GM21528 (cell line): ENCODE measurements around the gene TMEM140.

Experiments used
- ATAC-seq: cut with Tn5 transposase; IDR thresholded peaks from one replicate; pipeline ENCODE4 v1.9.1; 2021; ENCODE audit warnings: mild to moderate bottlenecking, moderate library complexity; ENCODE audit not compliant: unreplicated experiment, low FRiP score

The TMEM140 gene

DNA sequence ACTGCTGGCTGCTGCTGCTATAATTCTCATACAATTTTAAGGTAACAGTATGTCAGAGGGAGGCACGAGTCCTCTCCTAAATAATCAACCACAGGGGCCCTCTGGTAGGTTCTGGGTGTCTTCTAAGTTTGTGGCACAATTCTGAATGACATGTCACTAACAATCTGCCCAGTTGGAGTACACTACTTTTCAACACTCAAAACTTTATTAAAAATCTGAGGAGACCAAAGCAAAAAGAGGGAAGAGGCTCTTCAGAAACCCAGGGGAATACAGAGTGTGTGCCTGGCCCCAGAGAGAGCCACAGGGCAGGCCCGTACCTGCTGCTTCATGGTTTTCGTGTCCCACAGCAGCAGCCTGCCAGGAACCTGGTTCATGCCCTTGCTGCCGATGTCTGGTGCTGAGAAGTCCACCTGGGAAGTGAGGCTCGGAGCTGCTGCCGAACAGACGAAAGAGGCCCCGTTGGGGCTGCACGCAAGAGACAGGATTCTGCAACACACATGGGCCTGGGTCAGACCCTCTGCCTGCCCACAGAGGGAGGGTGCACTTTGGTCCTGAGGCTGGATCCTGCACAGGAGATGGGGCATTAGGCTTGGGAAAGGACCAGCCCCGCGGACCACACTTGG is 45.2 kb downstream of the TMEM140 start:
- no peak for ATAC-seq

DNA sequence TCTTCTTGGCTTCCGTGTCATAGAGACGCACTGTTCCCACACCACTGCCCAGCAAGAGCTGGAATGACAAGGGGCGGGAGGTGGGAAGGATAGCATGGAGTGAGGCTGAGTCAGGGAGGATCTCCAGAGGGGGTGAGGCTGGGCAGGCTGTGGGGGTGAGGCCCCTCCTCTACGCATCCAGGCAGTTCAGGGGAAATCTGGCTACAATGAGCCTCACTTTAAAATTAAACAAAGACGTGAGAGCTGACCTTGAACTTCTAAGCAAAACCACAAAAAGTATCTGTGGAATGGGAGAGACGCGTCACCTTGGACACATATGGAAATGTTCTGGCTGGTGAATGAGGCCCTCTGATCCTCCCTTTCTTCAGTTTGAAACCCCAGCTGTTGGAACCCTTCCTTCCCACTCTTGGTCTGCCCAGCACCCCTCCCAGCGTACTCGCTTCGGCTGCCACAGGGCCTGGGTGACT is 45.8 kb downstream of the TMEM140 start:
- no peak for ATAC-seq

DNA sequence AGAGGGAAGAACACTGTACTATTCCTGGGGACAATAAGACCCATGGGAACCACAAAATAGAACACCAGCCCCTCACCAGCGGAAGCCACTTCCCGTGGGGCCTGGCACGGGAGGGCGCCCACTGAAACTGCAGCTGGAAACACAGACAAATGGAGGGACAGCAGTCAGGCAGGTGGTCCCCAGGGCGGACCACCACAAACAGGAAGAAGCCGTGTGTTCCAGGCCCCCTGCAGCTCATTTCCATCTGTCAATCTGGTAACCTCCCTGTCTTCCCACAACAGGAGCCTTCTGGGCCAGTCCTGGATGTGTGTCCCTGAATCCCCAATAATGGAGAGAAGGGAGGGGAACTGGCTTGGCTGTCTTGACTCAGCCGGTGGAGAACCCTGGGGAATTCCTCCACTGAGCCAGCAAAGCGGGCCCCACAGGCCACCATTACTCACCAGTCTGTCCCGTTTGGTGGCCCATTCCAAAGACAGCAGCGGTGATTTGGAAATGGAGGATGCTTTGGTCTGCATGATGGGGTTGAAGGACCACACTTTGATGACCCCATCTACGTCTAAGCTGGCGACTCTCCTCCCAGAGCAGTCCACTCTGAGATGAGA is 46.7 kb downstream of the TMEM140 start:
- no peak for ATAC-seq

DNA sequence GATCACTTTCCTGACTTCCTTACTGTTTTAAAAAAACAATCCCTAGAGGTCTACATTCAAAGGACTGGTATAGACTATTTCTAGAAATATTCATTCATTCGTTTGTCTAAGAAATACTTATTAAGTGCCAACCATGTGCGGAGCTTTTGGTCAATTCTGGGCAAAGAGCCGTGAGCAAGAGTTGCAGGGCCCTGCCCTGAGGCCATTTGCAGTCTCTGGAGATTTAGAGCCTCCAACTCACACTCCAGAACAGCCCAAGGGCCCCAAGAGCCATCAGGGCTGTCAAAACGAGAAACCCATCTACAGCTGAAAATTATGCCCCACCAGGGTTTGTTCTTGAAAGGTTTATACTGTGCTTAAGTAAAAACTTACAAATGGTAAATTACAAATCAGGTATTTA is 47.3 kb downstream of the TMEM140 start:
- ATAC-seq = no peak

DNA sequence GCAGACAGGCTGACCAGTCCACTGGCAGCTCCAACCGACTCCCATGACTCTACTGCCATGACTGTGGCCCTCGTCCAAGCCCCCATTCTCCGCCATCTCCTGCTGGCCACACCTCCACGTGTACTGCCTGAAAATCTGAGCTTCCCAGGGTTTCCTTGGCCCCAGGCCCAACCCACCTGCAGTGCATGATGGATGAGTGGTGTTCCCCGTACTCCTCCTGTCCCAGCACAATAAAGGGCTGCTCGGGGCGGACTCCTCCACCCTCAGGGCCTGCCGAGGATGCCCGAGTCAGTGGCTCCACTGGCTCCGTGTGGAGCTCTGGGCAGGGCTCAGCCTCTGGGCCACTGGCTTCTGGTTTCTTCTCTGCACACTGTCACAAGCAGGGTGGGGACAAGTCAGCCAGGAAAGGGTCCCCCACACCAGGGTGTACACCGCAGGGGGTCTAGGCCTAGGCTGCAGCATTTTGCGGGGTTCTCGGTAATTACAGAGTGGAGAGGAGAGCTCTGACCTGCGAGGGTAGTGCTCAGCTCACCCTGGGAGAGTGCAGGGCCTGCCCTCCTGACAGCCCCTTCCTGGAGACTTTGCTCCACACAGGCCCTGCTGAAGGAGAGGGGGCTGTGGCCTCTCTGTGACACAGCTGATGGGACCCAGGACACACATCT is 48.2 kb downstream of the TMEM140 start:
- no peak for ATAC-seq

DNA sequence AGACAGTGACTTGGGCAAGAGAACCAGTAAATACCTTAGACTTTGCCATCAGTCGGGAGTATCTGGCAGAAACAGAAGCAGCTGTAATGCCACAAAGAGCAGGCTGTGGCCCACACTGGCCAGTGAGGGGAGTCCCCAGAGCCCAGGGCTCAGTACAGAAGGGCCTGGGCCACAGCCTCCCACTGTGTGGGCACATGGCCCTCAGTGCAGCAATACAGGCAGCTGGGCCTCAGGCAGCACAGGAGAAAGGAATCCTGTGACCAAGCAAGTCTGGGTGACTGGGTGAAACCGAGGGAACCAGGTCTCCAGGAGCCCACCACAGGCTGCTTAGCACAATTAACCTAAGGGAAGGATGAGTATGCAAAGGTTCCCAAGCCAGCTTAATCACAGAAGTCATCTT is 49.5 kb downstream of the TMEM140 start:
- no peak for ATAC-seq

DNA sequence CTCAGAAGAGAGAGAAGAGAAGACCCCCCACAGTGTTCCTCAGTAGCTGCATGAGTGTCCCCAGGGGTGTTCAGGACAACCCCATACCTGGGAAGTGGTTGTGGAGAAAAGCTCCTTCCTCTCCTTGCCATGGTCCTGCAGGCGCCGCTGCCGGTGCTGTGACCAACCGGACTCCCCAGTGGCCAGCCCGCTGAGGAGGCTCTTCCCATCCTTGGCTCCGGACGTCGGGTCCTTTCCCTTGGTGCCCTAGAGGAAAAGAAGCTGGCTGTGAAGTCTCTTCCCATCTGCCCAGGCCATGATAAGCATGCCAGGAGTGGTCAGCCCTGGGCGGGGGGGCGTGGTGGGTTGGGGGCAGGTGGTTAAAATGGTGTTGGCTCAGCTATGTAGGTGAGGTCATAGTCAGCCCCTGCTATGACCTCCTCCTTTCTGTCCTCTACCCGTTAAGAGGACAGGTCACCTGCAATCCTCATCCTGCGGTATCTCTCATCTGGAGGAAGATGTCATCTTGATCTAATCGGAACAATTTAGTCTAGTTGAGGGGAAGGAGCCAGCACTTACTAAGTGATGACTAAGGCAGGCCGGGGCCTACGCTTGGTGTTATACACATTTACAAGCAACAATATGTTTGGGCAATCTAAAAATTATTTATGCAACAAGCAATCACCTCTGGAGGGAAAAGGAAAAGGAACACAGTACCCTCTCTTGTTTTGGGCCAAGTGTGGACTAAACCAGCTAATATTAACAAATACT is 50.2 kb downstream of the TMEM140 start:
- ATAC-seq = no peak

DNA sequence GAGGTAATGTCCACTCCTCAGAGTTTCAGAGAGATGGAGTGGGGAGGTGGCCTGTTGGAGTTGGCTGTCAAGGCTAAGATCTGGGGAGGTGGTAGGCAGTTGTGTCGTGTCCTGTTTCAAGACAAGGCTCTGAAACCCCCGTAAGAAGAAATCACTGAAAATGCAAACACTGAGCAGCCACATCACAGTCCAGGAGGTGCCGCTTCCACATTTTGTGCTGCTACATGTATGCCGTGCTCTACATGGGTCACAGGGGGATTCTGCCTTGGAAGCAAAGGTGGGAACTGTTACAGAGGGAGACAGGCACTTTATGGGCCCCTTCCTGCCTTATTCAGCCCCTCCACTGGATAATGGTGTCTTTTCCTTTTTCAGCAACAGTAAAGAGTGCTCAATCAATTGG is 51.6 kb downstream of the TMEM140 start:
- ATAC-seq = no peak

DNA sequence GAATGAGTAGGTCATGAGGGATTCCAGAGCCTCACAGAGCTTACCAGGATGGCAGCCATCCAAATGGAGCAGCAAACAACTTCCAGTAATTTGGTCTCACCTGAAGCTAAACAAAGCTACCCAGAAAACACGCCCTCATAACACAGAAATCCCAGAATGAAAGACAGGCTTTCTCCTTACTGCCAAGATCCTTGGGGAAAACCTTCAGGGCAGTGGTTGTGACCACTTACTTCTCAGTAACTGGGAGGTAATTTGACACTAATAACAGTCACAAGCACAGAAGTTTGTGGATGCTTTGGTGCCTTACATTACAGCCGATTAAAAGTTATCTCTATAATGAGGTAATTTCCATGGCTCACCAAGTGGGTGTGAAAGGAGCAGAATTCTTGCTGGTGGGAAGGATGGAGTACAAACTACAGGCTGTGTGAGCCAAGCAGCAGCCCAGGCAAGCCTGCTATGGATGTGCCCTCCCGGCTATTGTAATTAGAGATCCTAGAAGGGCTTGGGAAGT is 53.0 kb downstream of the TMEM140 start:
- no peak for ATAC-seq

DNA sequence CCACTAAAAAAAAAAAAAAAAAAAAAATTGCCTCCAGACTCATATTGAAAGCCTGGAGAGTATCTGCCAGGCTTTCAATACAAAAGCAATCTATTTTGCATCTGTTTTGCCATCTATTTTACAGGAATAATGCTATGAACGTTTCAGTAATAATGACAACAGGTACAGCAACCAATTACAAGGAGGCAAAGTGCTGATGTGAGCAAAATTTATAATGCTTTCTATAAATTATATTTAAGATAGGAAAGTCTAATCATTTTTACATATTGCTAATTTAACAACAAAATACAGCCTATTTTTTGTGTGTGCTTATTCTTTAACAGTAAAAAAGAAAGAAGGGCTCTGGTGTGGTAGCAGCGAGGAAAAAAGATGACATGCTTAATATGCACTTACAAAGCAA is 53.5 kb downstream of the TMEM140 start:
- ATAC-seq = no peak

DNA sequence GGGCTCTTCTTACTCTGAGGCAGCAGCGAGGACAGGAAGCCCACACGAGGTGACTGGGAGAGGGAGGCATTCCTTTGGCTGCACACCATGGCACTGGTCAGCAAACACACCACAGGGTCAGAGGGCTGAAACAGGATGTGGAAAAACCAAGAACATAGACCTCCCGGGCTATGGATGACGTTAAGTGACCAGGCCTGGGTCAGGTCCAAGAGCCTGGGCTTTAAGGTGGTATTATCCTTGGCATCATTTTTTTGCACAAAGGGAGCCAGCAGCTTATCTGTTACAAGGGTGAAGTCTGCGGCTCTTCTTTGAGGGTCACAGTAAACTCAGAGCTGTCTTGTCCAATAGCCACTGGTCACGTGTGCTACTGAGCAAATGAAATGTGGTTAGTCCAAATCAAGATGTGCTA is 56.5 kb downstream of the TMEM140 start:
- ATAC-seq = no peak

DNA sequence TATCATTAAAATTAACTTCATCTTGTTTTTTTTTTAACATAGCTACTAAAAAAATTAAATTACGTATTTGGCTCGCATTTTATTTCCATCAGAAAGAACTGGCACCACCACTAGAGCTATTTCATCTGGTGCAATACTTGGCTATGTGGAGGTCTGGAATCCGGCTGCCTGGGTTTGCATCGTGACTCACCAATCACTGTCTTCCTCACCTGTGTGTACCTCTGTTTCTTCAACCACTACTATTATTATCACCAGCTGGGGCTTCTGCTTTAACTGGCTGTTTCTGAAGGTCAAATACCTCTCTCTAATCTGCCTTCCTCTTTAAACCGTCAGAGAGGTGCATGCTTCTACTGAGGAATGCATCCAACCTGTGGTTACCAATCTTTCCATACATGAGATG is 57.0 kb downstream of the TMEM140 start:
- no peak for ATAC-seq

DNA sequence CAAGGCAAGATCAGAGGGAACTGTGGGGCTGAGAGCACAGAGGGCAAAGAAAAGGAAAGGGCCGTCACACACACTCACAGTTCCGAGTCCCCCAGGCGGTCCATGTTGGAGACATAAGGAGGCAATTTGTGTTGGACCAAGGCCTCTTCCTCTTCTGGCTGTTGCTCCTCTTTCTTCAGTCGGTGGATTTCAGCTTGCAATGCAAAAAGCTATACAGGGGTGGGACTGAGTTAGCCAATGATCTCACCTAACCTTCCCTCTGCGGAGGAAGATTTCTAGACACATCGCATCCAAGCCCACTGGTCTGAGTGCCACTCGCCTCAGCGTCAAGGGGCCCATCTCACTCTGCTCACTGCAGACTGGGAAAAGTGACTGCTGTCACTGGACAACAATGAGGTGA is 58.0 kb downstream of the TMEM140 start:
- no peak for ATAC-seq

DNA sequence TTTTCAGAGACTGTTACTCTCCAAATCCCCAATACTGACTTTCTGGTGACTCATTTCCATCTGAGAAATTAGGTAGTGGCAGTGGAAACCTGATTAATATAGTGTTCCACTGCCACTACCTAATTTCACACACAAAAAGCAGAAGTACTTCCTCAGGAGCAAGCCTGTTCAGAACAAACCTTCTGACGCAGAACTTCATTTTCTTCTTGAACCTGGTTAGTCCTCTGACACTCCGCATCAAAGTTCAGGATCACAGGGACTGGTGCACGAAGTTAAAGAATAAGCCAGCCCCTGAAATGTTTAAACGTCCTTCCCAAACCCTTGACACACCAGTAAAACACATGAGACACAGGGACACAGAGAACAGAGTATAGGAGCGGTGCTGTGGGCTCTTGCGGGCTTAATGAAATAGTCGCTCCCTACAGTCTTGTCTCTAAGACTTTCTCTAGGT is 59.1 kb downstream of the TMEM140 start:
- ATAC-seq = peak; percentile 24

DNA sequence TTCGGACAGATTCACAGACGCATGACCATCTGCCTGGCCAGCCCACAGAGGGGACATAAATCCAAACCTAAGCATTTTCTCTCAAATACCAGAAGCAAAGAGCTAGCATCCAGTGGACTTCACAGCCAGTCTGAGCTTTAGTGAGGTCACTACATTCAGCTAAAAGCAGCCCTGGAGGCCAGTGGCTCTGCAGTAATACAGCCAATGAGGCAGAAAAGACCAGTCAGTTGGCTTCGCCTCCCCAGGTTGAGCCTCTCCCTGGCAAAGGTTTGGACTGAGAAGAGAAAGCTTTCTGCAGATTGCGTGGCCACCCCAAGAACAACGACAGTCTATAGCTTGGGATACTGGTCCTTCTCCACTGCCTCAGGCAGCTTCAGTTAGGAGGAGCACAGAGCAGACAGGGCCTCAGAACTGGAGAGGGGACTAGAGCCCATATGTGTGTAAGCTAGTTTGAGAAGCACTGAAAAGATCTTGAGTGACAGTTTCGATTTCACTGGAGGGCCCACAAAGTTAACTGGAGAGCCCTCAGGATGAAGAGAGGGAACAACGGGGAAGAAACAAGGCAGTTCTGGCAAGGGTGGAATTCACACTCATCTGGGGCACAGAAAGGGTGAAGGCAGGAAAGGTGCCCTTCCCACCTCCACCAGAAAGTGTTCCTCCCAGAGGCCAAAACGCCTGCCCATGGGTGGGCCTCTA is 59.7 kb downstream of the TMEM140 start:
- no peak for ATAC-seq

DNA sequence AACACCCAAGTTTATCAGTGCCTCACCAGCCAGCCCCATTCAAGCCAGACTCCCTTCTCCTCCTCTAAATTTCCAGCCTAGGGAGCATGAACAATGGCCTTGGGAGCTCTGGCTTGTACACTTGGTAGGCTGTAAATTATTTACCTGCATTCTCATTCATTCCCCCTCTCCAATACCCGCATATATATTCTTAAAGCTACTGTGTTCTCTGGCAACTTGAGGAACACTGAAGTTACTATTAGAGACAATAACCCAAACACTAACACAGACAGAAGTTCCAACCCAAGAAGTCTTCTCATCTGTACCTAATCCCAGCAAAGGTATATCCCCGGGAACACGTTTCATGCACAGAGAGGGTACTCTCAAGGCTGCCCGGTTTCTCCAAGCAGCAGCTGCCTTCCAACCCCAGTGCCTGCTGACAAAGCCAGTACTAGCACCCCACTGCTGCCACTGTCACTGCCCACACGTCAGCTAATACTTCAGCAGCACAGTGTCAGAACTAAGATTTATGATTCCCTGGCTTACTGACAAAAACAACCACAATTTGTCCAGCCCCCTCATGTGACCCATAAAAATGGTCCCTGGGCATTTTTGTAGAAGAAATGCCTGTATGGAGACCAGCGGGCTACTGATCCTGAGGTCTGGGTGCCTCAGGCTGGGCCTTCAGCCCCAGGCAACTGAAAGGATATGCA is 60.4 kb downstream of the TMEM140 start:
- no peak for ATAC-seq

DNA sequence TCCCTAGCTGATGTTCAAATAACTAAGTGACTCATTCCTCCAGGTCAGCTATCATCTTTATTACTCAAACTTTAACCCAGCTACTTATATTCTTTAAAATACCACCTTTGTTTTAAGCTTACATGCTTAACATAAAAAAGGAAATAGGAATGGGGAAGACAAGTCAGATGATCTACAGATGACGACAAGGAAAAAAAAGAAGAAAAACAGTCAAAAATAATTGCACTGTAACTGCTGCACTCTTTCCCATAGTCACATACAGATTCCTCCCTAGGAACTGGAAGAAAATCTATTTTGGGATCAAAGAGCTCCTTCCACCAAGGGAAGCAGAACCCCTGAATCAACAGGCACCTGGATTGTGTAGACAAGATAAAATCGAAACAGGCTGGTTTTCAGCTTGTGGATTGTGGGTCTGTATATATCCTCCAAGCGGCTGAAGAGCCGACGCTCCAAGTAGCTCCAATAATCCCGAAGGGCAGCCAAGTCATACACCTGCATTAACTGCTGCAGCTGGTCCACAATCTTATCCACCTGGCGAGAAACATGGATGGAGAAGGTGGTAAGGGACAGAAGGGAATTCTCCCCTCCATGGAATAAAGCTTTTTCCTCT is 61.5 kb downstream of the TMEM140 start:
- ATAC-seq = no peak

DNA sequence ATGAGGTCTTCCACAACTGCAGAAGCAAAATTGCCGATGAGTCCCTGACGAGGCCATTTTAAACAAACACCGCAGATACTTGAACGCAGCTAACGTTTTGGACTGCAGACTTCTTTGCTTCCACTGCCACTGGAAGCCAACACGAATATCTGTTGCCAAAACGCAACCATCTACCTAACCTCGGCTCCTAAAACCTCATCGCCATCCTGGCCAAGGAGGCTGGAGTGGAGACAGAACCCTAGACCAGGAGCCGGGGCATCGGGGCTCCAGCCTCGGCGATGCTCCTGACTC is 63.0 kb downstream of the TMEM140 start:
- peak; percentile 3 for ATAC-seq

DNA sequence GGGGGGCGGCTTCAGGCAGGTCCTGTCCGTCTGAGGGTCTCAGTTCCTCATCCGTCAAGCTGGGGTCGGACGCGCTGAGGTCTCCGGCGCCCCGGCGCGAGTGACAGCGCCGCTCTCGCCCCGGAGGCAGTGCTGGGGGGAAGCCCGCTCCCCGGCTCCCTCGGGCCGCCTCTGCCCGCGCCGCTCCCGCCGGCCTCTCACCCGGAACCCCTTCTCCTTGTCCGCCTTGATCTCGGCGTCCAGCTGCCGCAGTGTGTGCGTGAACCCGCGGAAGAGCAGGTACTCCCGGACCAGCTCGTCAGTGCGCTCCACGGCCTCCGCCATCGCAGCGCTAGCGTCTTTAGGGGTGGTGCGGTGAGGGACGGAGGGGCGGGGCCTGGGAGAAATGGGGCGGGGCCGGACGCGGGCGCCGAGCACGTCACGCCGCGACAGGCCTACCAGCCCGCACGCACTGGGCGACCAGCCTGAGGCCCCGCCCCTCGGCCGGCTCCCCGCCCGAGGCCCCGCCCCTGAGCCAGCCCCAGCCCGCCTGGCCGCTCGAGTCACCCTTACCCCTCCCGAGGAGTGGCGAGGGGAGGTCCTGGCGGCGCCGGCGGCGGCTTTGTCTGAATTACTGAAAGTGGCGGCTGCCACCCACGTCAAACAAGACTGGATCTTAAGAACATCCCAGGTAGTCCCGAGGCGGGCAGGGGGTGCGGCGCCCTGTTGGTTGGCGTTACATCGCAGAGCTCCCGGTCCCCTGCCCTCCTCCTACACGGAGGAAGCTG is 63.5 kb downstream of the TMEM140 start, which contains the start of gene WDR91:
WDR91 (minus strand) TSS at position 348 of the 767 bp plus-strand sequence; CDS start at position 324, 24 bp downstream.
- peak; percentile 77 for ATAC-seq
